GM12875 (cell line): Measurements from ENCODE around the gene RAMACL.

Experiments used
- H3K4me3 ChIP-seq: one replicate; pipeline ENCODE4 v1.5.1; 2011; ENCODE audit warnings: low read depth, low read length, control low read depth
- TF ChIP-seq, protein P1 (sequence below): IDR thresholded peaks from 2 replicates; pipeline ENCODE4 v1.5.1; 2011; ENCODE audit warnings: low read depth, mild to moderate bottlenecking, control low read depth, inconsistent platforms, low read length, moderate library complexity, borderline replicate concordance; ENCODE audit not compliant: insufficient read depth

Gene RAMACL

GRCh38 chr6:166566026-166567011 lies 20.2 kb downstream of the RAMACL start:
- TF ChIP-seq, protein P1, sequence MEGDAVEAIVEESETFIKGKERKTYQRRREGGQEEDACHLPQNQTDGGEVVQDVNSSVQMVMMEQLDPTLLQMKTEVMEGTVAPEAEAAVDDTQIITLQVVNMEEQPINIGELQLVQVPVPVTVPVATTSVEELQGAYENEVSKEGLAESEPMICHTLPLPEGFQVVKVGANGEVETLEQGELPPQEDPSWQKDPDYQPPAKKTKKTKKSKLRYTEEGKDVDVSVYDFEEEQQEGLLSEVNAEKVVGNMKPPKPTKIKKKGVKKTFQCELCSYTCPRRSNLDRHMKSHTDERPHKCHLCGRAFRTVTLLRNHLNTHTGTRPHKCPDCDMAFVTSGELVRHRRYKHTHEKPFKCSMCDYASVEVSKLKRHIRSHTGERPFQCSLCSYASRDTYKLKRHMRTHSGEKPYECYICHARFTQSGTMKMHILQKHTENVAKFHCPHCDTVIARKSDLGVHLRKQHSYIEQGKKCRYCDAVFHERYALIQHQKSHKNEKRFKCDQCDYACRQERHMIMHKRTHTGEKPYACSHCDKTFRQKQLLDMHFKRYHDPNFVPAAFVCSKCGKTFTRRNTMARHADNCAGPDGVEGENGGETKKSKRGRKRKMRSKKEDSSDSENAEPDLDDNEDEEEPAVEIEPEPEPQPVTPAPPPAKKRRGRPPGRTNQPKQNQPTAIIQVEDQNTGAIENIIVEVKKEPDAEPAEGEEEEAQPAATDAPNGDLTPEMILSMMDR: no peak
- H3K4me3 ChIP-seq: no peak overlapping the region

DNA sequence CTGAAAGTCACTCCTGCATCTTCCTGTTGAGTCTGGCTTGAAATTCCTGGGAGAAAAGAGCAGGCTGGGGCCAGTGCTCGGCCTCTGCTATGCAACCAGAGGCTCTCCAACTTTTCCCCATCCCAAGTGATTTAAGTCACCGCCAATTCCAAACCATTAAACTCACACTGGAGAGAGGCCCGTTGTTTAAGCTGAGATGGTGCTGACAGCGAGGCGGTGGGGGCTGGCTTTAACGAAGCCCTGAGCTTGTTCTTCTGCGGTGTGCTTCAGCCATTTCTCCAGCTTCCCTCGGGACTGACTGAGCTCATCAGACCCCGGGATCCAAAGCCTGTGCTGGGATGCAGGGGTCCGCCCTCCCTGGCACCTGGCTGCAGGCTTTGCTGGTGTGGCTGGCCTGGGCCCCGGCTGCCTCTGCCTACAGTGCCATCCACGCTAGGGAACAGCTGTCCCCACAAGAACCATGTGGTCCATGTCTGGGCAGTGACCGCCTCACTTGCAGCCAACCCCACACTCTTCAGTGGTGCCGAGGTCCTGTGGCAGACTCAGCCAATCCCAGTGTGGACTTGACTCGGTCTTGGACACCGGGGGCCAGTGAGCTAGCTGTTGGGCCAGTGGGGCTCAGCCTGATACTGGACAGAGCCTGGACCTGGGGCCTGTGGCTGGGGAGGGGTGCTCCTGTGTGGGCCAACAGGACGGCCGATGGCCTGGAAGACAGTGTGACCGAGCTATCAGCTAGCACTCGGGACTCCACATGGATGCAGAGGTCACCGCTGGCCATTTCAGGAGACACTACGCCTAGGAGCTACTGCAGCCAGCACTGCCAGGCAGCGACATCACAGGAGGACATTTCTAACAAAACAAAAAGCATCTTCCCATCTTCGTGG lies 21.2 kb downstream of the RAMACL start:
- no peak overlapping the region for H3K4me3 ChIP-seq
- TF ChIP-seq, protein P1: no peak

DNA sequence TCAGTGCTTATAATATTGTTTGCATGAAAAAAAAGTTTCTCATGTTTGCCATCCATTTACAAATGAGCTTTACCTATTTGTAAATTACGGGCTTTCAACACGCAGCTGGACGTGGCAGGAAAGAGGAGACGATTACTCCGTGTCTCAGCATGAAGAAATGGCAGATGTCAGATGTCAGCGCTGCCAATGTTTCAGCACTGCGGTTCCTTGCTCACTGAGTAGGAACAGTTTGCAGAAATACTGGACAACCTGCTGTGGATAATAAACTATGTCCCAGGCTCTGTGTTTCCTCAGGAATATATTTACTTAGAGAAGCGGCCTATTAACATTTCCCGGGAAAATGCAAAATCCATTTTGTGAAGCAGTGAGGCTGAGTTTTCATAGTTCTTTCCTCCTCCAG lies 22.7 kb downstream of the RAMACL start:
- TF ChIP-seq, protein P1: no peak
- H3K4me3 ChIP-seq: no peak overlapping the region

GRCh38 chr6:166563200-166563599 lies 23.3 kb downstream of the RAMACL start:
- H3K4me3 ChIP-seq: no peak overlapping the region
- TF ChIP-seq, protein P1: no peak

GRCh38 chr6:166562726-166563125 lies 23.8 kb downstream of the RAMACL start:
- TF ChIP-seq, protein P1: no peak
- no peak overlapping the region for H3K4me3 ChIP-seq

DNA sequence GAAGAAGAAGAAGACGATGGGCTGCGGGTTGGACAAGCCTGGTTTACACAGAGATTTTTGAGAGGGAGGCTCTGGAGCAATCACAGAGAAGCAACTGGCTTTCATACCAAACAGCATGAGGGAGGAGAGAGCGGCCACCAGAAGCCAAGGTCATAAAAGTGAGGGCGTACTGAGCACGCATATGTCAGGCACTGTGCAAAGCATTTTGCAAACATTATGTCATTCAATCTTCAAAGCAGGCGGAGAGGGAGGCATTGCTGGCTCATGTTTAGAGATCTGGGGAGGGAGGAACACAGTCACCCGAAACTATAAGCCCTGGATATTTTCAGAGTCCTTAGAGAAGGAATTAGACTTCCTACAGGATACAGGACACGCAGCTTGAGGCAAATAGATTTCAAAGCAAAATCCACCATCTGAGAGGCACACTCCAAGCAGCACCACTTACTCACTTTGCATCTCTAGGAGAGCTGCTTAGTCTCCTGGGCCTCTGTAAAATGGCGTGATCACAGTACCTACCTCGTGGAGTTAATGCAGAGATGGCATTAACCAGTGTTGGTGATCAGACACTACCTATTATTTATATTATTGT lies 24.6 kb downstream of the RAMACL start:
- no peak overlapping the region for H3K4me3 ChIP-seq
- TF ChIP-seq, protein P1: no peak
